GM19324 (cell line): Measurements from ENCODE around the gene ZNF462.

ENCODE experiments used
- ATAC-seq: cut with Tn5 transposase; IDR thresholded peaks from one replicate; pipeline ENCODE4 v1.9.1; 2021; ENCODE audit warnings: mild to moderate bottlenecking, moderate library complexity; ENCODE audit not compliant: unreplicated experiment, low FRiP score

ZNF462 gene

GRCh38 chr9:106920091-106920490 lies 57.1 kb downstream of the ZNF462 start:
- ATAC-seq, result no peak

GRCh38 chr9:106920701-106921283 lies 57.8 kb downstream of the ZNF462 start:
- no peak for ATAC-seq

- no peak for ATAC-seq
These were observed 58.5 kb downstream of the ZNF462 start for GRCh38 chr9:106921341-106921899.

- ATAC-seq, result no peak
These were observed 59.1 kb downstream of the ZNF462 start for GRCh38 chr9:106922026-106922425.

GRCh38 chr9:106925392-106925791 lies 62.4 kb downstream of the ZNF462 start:
- ATAC-seq, result no peak

GRCh38 chr9:106927916-106928315 lies 65.0 kb downstream of the ZNF462 start:
- no peak for ATAC-seq

- ATAC-seq, result no peak
These were observed 65.4 kb downstream of the ZNF462 start for GRCh38 chr9:106928350-106928749.

- ATAC-seq, result no peak
These were observed 66.7 kb downstream of the ZNF462 start for GRCh38 chr9:106929471-106930177.

- no peak for ATAC-seq
These were observed 67.5 kb downstream of the ZNF462 start for GRCh38 chr9:106930477-106930876.

GRCh38 chr9:106931466-106931865 lies 68.5 kb downstream of the ZNF462 start:
- ATAC-seq, result no peak

- no peak for ATAC-seq
These were observed 69.2 kb downstream of the ZNF462 start for GRCh38 chr9:106932178-106932577.

- ATAC-seq, result no peak
These were observed 69.7 kb downstream of the ZNF462 start for GRCh38 chr9:106932675-106933074.

GRCh38 chr9:106933470-106933869 lies 70.5 kb downstream of the ZNF462 start:
- no peak for ATAC-seq

GRCh38 chr9:106934442-106935238 lies 71.7 kb downstream of the ZNF462 start:
- no peak for ATAC-seq

- ATAC-seq, result no peak
These were observed 73.7 kb downstream of the ZNF462 start for GRCh38 chr9:106936680-106937079.

GRCh38 chr9:106941916-106942315 lies 79.0 kb downstream of the ZNF462 start:
- no peak for ATAC-seq

GRCh38 chr9:106945727-106946660 lies 83.0 kb downstream of the ZNF462 start:
- no peak for ATAC-seq

GRCh38 chr9:106947106-106947900 lies 84.3 kb downstream of the ZNF462 start:
- no peak for ATAC-seq

- ATAC-seq, result no peak
These were observed 90.2 kb downstream of the ZNF462 start for GRCh38 chr9:106953174-106953573.
